HG02759 (cell line): Measurements from ENCODE around the gene SFTPB.
"Not testable (repeated sequence)": the region's sequence is repeated elsewhere in the genome, so short reads cannot be mapped to it uniquely, and the experiment has no call there.

Experiments
- ATAC-seq: cut with Tn5 transposase; IDR thresholded peaks from one replicate; pipeline ENCODE4 v1.9.1; 2021; ENCODE audit warnings: mild to moderate bottlenecking, moderate library complexity; ENCODE audit not compliant: unreplicated experiment

SFTPB gene

DNA sequence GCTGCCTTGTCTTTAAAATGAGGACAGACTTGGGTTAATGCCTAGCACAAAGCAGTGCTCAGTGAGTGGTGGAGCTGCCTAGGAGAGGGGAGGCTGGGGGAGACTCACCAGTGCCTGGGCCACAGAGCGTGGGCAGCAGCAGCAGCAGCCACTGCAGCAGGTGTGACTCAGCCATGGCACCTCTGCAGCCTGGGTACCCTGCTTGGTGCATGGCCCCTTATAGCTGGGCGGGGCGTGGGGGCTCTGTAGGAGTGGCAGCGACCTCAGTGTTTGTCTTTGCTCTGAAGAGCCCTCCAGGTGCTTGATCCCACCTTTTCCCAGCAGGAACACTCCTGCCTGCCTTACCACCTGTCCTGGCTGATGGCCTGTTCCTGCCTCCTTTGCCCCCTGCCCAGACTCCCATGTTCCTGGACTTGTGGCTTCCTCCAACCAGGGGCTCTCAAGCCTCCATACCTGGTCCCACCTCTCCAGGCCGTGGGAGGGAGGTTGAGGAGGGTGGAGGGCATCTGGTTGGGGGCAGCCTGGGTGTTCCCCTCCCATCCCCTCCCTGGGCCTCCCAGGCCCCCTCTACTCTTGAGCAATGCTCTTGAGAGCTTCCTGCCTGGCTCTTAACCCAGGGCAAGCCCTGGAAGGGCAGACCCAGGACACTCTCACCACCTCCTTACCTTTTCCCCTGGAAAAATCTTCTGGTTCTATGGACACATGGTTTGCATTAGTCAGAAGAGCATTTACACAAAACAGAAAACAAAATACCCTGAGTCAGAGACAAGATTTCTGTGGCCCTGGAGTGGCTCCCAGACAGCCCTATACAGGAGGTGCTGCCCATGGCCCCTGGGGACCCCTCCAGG, at the start of gene SFTPB:
SFTPB (minus strand) TSS at position 191 of the 848 bp plus-strand sequence; CDS start at position 175, 16 bp downstream.
- no peak for ATAC-seq

- ATAC-seq = no peak
Observed at GRCh38 chr2:85717308-85718008, 49.5 kb upstream of the SFTPB start.

DNA sequence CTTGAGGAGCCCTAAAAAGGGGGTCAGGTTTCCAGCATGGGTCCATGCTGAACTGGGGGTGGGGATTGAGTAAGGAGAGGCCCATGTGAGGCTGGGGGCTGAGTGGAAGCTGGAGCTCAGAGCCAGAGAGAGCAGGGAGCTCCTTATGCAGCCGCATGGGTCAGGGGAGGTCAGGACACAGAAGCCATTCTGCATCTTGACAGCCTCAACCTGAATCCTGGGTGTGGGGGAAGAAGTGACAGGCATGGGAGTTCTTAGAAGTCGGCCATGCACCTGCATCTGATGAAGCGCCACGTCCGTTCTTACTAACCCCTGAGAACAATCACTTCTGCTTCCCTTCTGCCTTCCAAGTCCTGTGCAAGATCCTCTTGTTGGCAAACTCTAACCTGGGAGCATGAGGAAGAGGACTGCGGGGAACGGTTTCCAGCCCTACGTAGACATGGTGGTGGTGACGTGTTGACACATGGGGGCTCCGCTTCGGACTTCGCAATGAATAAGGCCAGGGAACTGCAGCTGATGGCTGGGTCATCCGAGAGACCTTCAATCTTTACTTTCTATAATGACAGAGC, 48.4 kb upstream of the SFTPB start:
- ATAC-seq = no peak

DNA sequence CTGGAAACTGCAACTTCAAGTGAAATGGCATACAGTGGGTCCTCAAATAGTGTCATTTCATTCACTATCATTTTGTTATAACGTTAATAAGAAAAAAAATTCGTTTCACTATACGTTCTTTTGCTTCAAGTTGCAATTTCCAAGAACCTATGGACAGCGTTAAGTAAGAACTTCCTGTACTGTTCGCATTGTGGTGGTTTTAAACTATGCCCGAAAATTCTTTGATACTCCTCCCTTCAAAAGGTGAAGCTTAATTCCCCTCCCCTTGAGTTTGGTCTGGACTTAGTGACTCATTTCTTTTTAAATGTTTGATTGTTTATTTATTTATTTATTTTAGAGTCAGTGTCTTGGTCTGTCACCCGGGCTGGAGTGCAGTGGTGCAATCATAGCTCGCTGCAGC, 46.8 kb upstream of the SFTPB start:
- ATAC-seq = no peak

- not testable (repeated sequence) for ATAC-seq
Observed at GRCh38 chr2:85714421-85714820, 46.4 kb upstream of the SFTPB start.

DNA sequence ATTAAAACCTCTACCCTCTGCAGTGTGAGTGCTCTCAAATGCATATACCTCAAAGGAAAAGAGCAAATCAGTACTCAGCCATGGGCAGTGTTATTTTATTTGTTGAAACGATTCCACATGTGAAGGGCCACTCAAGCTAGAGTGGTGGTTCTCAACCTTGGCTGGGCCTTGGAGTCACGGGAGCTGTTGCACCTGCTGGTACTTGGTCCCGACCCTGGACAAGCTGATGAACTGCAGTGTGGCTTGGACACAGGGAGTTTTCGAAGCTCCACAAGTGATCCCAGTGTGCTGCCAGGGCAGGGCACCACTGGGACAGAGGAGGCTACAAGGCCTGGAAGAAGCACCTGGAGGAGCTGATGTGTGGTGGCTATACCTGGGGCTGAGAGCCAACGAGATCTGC, 45.8 kb upstream of the SFTPB start:
- ATAC-seq = no peak

GRCh38 chr2:85712849-85713612, 45.0 kb upstream of the SFTPB start:
- no peak for ATAC-seq

DNA sequence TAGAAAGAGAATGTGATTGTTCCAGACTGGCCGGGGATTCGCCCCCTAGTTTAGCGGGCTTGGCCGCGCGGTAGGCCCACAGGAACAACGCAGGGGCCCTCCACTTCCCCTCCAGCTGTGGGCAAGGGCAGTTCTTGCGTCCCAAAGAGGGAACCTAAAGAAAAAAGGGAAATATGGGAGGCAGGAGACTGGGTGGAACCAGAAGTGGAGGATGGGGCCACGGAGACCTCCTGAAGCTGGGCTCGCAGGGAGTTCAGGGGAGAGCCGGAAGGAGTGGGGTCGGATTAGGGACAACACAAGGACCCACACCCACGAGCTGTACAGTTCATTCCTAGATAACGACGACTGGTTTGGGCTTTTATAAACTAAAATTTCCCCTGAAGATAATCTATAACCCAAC, 44.3 kb upstream of the SFTPB start:
- ATAC-seq = no peak

DNA sequence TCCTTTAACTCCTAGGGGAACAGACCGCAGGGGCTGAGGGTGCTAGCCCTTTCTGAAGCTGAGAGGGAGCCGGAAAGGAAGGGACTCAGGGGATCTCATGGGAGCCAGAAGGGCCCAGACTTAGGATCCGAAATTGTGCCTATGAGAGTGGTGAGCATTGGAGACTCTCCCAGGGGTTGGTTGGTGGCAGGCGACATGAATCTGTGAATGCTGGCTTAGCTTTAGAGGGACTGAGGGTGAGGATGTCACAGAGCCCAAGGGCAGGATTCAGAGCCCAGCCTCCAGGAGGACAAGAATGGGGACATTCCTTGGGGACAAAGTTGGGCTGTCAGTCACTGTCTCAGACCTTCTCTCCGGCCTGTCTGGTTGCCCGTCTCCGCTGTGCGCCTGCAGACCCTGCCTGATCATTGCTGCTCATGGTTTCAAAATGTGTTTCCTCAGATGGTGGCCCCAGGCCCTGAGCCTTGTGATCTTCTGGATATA, 43.6 kb upstream of the SFTPB start:
- no peak for ATAC-seq

- no peak for ATAC-seq
Observed at GRCh38 chr2:85710687-85711577, 42.9 kb upstream of the SFTPB start.

DNA sequence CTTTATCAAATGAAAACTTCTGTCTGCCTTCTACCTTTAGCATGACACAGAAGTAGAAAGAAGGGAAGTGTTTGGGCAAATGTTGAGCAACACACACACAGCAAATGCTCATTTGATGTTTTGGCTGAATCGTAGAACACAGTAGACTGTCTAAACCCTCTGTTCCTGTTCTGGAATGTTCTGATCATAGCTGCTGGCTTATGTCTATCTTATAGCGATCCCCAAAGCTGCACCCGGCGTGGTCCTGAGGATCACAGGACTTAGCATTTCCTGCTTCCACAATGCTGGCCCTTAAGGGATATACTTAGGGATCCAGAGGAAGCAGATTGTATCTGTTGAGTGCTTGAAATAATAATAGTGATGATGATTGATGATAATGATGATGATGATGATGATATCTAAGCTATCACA, 41.4 kb upstream of the SFTPB start:
- no peak for ATAC-seq

GRCh38 chr2:85708641-85709040, 40.6 kb upstream of the SFTPB start:
- no peak for ATAC-seq

DNA sequence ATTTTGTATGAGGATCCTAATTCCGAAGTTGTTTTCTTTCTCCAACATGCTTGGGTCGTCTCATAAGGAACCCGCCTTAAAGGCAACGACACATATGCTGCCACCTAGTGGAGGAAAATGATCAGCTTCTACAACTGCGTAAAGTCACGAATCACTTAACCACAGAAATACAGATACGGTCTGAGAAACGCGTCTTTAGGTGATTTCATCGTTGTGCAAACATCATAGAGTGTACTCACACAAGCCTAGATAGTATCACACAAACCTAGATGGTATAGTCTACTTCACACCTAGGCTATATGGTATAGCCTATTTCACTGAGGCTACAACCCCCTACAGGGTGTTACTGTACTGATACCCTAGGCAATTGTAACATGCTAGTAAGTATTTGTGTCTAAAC, 39.3 kb upstream of the SFTPB start:
- peak; percentile 68 for ATAC-seq

GRCh38 chr2:85706599-85707296, 38.7 kb upstream of the SFTPB start:
- no peak for ATAC-seq

- ATAC-seq = no peak
Observed at GRCh38 chr2:85706063-85706462, 38.1 kb upstream of the SFTPB start.

DNA sequence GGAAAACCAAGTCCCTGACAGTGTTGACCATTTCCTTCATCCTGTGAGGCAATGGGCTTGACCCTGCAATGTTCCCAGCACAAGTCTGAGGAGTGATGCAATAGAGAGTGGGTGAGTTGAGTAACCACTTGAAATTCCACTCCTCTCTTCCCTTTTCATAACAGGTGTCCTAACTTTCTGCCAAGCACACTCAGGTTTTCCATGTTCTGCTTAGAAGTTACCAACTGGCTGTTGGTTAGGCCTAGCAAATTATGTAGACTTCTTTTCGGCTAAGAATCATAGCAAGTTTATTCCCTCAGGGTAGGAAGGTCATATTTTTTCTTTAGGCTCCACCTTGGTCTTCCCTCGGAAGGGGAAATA, 37.7 kb upstream of the SFTPB start:
- no peak for ATAC-seq

DNA sequence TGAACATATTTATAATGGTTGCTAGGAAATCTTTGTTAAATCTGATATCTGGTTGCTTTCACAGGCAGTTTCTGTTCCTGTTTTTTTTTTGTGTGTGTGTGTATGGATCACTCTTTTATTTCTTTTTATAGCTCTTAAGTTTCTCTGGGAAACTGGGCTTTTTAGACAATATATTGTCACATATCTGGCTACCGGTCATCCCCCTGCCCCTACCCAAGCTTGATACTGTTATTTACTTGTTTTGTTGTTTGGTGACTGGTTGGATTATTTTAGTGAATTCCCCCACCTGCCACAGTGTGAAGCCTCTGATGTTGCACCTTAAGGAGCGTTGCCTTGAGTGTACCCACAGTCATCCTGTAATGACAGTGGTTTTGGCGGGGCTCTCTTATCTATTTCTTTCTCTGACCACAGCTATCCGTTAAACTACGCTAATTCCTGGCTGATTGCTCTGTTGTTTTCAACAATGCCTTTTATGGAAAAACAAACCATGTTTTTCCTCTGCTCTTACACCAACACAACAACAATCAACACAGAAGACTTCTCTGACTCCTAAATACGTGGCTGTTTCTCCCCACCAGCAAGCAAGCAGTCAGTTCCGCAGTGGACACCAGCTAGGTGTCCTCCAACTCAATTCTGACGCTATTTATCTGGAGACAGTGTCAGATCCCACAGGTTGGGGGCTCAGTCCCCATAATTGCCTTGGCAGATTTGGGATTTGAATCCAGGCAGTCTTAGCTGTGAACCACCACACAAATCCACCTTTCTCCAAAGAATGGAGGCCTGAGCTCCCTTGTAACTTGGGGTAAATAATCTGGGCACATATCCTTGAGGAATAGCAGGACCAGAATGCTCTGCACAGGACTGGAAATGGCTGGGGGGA, 37.0 kb upstream of the SFTPB start:
- peak; percentile 74 for ATAC-seq

DNA sequence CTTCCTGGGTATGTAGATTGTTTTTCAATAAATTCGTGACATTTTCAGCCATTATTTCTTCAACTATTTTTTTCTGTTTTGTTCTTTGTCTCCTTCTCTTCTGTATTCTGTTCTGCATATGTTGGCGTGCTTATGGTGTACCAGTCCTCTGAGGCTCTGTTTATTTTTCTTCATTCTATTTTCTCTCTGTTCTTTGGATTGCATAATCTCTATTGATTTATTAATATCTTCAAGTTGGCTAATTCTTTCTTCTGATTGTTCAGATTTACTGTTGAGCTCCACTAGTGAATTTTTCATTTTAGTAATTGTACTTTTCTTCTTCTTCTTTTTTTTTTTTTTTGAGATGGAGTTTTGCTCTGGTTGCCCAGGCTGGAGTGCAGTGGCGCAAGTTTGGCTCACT, 36.0 kb upstream of the SFTPB start:
- ATAC-seq = no peak

- ATAC-seq = no peak
Observed at GRCh38 chr2:85703329-85703728, 35.3 kb upstream of the SFTPB start.
